ENCODE measurements around the gene VCAN. TPM values are rescaled to one million over a fixed set of nuclear protein-coding genes. Genes with fewer than 3 reads are reported as not detected.

Gene VCAN
- total RNA-seq, 3 donors from 2014 or later, result 31.6 to 245 (median 138) TPM

GRCh38 chr5:83586874-83587776, 115.6 kb downstream of the VCAN start:
- no peak for TF ChIP-seq POLR2A (IDR thresholded peaks at IDR 0.05)
- DNase-seq (ENCODE audit: low spot score in 2 of 2), result no peak
- intact Hi-C loops (cut with DNase I; ENCODE audit: low total_unique reads), result no loop called here
- H3K27me3 ChIP-seq, result no peaks in the 10 kb centered on the region
- no peaks in the 10 kb centered on the region for H3K9me3 ChIP-seq
- no peaks in the 10 kb centered on the region for H3K36me3 ChIP-seq
- no peak overlapping the region for H3K27ac ChIP-seq
- no peak overlapping the region for H3K4me3 ChIP-seq
- no peaks in the 10 kb centered on the region for H3K4me1 ChIP-seq

- Histone ChIP-seq H3K36me3 (no peaks in the 10 kb centered on the region), H3K9me3 (no peaks in the 10 kb centered on the region), H3K27me3 (no peaks in the 10 kb centered on the region), H3K4me3 (no peak overlapping the region), H3K4me1 (no peaks in the 10 kb centered on the region), H3K27ac (no peak overlapping the region)
- intact Hi-C loops (cut with DNase I; ENCODE audit: low total_unique reads), result no loop called here
- TF ChIP-seq CTCF (IDR thresholded peaks at IDR 0.05) (no peak), POLR2A (IDR thresholded peaks at IDR 0.05) (no peak), POLR2AphosphoS5 (IDR thresholded peaks at IDR 0.05) (no peak)
- DNase-seq (ENCODE audit: low spot score in 2 of 2), result no peak
Observed at GRCh38 chr5:83589786-83590185, 118.2 kb downstream of the VCAN start.

- intact Hi-C loops (cut with DNase I; ENCODE audit: low total_unique reads), result no loop called here
- no peaks in the 10 kb centered on the region for H3K27me3 ChIP-seq
- no peak overlapping the region for H3K27ac ChIP-seq
Observed at GRCh38 chr5:83590966-83591365, 119.4 kb downstream of the VCAN start.

GRCh38 chr5:83595217-83595616, 123.7 kb downstream of the VCAN start:
- Histone ChIP-seq H3K4me3 (no peak overlapping the region), H3K9me3 (no peaks in the 10 kb centered on the region), H3K27me3 (no peaks in the 10 kb centered on the region), H3K4me1 (no peaks in the 10 kb centered on the region), H3K36me3 (no peaks in the 10 kb centered on the region), H3K27ac (no peak overlapping the region)
- no peak for DNase-seq (ENCODE audit: low spot score in 2 of 2)
- intact Hi-C loops (cut with DNase I; ENCODE audit: low total_unique reads), result no loop called here
- TF ChIP-seq POLR2A (IDR thresholded peaks at IDR 0.05) (no peak), CTCF (IDR thresholded peaks at IDR 0.05) (no peak), POLR2AphosphoS5 (IDR thresholded peaks at IDR 0.05) (no peak)

More at GRCh38 chr5:83590966-83591365, 119.4 kb downstream of the VCAN start:
- Histone ChIP-seq H3K9me3 (no peaks in the 10 kb centered on the region), H3K4me3 (no peak overlapping the region), H3K36me3 (no peaks in the 10 kb centered on the region), H3K4me1 (no peaks in the 10 kb centered on the region)
- TF ChIP-seq POLR2A (IDR thresholded peaks at IDR 0.05) (no peak), CTCF (IDR thresholded peaks at IDR 0.05) (no peak), POLR2AphosphoS5 (IDR thresholded peaks at IDR 0.05) (no peak)
- DNase-seq (ENCODE audit: low spot score in 2 of 2), result no peak

- Histone ChIP-seq H3K36me3 (no peaks in the 10 kb centered on the region), H3K9me3 (no peaks in the 10 kb centered on the region), H3K4me3 (no peak overlapping the region), H3K27me3 (no peaks in the 10 kb centered on the region), H3K27ac (no peak overlapping the region), H3K4me1 (no peaks in the 10 kb centered on the region)
- no peak for DNase-seq (ENCODE audit: low spot score in 2 of 2)
- TF ChIP-seq POLR2AphosphoS5 (IDR thresholded peaks at IDR 0.05) (no peak), CTCF (IDR thresholded peaks at IDR 0.05) (peak in 1 of 3 donors; percentile 11), POLR2A (IDR thresholded peaks at IDR 0.05) (no peak)
- intact Hi-C loops (cut with DNase I; ENCODE audit: low total_unique reads), result no loop called here
Observed at GRCh38 chr5:83608122-83608521, 136.6 kb downstream of the VCAN start.
